T47D (cell line): Measurements from ENCODE around the gene VCL.
"Not testable (repeated sequence)": the region's sequence is repeated elsewhere in the genome, so short reads cannot be mapped to it uniquely, and the experiment has no call there.

Experiments
- DNase-seq, 2 experiments: peaks; one replicate each; pipeline versions ENCODE4 v3.0.0 to v3.0.0-alpha.2; 2011 to 2012; ENCODE audit warnings: low read depth in 1 of 2, low spot score in 1 of 2
- JUND ChIP-seq: IDR thresholded peaks from 2 replicates; pipeline ENCODE4 v1.6.1; 2012; ENCODE audit warnings: low read depth
- in situ Hi-C: cut with HindIII; loops from 2 replicates; pipeline ENCODE4 v1.10.0; 2016; ENCODE audit warnings: low sequenced_read_pairs, low pct_unique_long_range_greater_than_20kb

Gene VCL

DNA sequence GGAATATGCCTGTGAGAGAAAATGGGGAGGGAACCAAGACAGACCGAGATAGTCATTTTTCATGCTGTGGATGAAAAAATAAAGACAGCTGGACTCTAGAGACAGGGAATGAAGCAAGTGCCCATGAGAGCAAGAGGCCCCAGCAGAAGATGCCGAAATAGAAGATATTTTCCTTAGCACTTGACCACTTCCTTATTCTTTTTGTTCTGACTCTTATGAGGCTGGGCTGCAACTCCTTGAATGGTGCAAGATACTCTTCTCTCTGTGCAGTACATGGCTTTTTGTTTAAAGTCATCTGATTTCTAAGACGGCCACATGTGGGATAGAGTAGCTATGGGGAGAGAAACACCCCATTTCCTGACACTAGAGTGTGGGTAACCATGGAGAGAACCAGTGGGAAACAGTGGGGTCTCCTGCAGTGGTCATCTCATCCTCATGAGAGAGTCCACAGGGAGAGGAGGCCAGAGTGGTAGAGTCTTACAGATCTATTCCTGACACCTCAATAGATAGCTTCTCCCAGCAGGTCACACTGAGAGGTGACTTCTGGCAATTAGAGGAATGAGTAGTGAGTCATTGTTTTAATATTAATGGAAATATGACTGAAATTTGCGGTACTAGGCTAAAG lies 18.0 kb upstream of the VCL start:
- no peak for TF ChIP-seq JUND
- no peak for DNase-seq
- in situ Hi-C loops, result no loop called here

- in situ Hi-C loops, result no loop called here
- TF ChIP-seq JUND, result no peak
- no peak for DNase-seq
Observed at GRCh38 chr10:73981812-73982211, 16.1 kb upstream of the VCL start.

DNA sequence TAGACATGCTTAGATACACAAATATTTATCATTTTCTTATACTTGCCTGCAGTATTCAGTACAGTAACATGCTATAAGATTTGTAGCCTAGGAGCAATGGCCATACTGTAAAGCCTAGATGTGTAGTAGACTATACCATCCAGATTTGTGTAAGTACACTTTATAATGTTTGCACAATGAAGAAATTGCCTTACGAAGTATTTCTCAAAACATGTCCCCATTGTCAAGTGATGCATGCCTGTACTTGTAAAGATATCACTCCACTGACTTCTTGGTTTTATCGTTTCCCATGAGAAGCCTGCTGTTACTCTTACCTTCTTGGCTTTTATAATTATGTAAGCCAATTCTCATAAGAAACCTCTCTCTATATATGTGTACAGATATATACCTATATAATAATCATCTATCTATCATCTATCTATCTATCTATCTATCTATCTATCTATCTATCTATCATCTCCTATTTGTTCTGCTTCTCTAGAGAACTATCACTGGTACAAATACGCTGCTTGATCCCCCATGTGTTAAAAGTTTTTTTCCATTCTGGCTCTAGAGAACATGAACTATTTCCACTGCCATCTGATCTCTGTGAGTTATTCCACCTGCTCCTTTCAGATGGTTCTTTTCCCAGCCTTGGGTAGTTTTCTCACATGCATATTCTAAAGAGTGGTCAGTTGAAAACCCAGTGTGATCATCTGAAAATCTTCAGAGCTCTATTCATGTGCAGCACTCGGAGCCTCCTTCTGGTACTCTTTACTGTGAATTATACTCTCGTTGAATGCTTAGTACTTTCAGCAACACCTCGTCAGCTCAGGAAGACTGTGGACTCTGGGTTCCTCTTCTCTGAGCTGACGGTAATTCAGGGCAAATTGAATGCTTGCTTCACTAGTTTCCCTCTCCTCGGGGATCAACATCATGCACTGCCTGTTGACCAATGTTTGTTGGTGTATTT lies 14.5 kb upstream of the VCL start:
- DNase-seq, result no peak
- in situ Hi-C loops, result no loop called here

DNA sequence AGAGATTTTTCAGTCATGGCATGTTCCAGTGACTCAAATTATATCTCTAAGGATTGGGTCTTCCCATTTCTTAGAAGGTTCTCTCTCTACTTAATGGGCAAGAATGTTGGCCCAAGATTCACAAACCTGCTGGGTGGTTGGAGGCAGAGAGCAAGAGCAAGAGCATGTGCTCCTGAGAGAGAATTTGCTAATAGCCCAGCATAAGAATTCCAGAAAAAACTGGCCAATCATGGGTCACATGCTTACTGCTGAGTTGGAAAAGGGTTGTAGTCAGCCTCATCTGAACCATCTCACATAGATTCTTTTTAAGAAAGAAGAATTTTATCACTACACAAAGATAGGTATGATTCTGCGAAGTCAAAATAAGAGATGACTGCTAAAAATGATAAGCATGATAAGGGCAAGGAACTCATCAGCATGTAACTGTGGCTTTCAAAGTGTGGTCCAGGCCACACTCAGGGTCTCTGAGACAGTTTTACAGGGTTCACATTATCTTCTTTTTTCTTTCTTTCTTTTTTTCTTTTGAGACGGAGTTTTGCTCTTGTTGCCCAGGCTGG lies 8.2 kb upstream of the VCL start:
- no peak for DNase-seq
- in situ Hi-C loops, result no loop called here
- TF ChIP-seq JUND, result no peak

More for the DNA sequence above, 14.5 kb upstream of the VCL start:
- TF ChIP-seq JUND, result no peak

GRCh38 chr10:73991203-73991883 lies 6.6 kb upstream of the VCL start:
- DNase-seq, result no peak
- in situ Hi-C loops, result no loop called here
- no peak for TF ChIP-seq JUND

- no peak for TF ChIP-seq JUND
- in situ Hi-C loops, result no loop called here
- DNase-seq, result no peak
Observed at GRCh38 chr10:73991884-73992245, 6.1 kb upstream of the VCL start.

GRCh38 chr10:73992899-73993788 lies 4.8 kb upstream of the VCL start:
- TF ChIP-seq JUND, result no peak
- in situ Hi-C loops, result no loop called here
- DNase-seq, result no peak

DNA sequence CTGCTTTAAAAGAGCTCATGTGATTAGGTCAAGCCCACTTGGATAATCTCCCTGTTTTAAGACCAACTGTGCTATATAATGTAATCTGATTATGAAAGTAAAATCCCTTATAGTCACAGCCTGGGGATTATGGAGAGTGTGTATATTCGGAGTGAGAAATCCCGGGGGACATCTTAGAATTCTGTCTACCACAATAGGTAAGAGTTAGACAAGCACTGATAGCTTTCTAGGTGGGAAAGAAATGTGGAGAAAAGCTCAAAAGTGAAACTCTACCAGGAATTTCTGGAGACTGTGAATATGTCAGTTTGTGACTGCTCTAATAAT lies 2.9 kb upstream of the VCL start:
- in situ Hi-C loops, result no loop called here
- no peak for DNase-seq
- TF ChIP-seq JUND, result no peak

- in situ Hi-C loops, result no loop called here
- no peak for TF ChIP-seq JUND
- DNase-seq, result peak in 1 of 2 experiments; percentile 38
Observed at GRCh38 chr10:73997461-73997786, 492 bp upstream of the VCL start.

- TF ChIP-seq JUND, result no peak
- DNase-seq, result no peak
Observed at GRCh38 chr10:73998623-73998928, 660 bp downstream of the VCL start.

DNA sequence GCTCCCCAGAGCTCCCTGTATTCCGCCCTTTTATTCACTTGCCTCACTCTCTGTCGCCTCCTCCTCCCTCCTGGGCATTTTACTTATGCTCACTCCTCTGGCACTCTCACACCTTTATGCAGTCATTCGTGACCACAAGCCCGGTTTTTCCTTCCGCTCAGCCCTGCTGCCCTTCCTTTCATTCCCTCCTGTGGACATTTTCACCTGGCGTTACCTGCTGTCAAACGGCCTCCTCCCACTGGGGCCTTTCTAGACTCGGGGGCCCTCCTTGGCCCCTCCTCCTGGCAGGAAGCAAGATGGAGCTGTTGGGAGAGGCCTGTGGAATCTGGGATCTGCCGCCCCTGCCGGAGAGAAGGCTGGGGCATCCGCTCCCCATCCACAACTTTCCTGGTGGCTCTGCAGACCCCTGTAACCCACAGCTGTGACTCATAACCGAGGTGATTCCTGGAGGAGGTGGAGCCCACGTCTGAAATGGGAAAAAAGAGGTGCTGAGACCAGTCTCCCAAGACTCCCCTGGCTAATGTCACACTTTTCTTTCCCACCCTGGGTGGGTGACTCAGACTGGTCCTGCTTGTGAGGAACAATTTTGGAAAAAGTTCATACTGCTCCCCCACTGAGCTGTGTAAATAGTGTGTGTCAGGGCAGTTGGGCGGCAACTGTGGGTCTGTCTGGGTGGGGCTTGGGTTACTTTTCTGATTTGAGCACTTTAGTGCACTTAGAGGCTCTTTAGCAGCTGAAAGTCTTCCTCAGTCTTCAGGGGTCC lies 1.2 kb downstream of the VCL start:
- peak; percentile 55 to 83 for DNase-seq

More at GRCh38 chr10:73998623-73998928, 660 bp downstream of the VCL start:
- in situ Hi-C loops, result no loop called here

DNA sequence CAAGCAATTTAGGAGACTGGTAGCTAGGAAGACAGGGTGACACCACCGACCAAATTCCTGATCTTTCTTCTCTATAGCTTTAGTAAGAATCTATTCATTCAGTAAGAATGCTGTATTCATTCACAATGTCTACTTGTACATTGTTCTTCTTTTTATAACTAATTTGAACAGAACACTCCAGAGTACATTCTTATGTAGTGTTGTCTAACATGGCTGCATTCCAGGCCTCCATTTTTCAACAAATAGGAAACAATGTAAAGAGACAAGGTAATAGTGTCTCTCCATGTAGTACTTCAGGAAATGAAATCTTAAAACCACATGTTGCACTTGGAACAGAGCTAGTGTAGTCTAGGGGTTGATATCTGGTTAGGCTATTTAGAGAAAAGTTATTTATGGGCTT lies 1.8 kb downstream of the VCL start:
- no peak for TF ChIP-seq JUND
- in situ Hi-C loops, result no loop called here
- DNase-seq, result peak in 1 of 2 experiments; percentile 38

More for the DNA sequence above, 1.2 kb downstream of the VCL start:
- in situ Hi-C loops, result no loop called here
- no peak for TF ChIP-seq JUND

DNA sequence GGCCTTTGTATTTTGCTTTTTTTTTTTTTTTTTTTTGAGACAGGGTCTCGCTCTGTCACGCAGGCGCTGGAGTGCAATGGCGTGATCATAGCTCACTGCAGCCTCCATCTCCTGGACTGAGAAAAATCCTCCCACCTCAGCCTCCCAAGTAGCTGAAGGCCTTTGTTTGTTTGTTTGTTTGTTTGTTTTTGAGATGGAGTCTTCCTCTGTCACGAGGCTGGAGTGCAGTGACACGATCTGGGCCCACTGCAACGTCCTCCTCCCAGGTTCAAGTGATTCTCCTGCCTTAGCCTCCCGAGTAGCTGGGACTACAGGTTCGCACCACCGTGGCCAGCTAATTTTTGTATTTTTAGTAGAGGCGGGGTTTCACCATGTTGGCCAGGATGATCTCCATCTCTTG lies 2.3 kb downstream of the VCL start:
- DNase-seq, in situ Hi-C loops: not testable (repeated sequence)
